ENCODE measurements around the gene BACH2. TPM values are rescaled to one million over a fixed set of nuclear protein-coding genes. Genes with fewer than 3 reads are reported as not detected.

The BACH2 gene
- total and polyA plus RNA-seq, 4 donors = 11.0 to 16.7 (median 12.9) TPM

- WGBS (ENCODE audit: insufficient coverage) = 67% methylated on average over 1 of the region's 6 CpGs
- no peaks in the 10 kb centered on the region for H3K27me3 ChIP-seq (ENCODE audit: control insufficient read depth, insufficient read depth, low read length)
These were observed 27.1 kb upstream of the BACH2 start for GRCh38 chr6:90323706-90324105.

DNA sequence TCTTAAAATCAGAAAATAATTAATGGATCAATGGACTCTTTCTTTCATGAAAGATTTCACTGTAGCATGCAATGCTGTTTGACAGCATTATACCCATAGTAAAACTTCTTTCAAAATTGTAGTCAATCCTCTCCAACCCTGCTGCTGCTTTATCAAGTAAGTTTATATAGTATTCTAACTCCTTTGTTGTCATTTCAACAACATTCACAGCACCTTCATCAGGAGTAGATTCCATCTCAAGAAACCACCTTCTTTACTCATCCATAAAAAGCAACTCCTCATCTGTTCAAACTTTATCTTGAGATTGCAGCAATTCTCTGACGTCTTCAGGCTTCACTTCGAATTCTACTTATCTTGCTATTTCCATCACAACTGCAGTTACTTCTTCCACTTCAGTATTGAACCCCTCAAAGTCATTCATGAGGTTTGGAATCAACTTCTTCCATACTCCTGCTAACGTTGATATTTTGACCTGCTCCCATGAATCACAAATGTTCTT is 26.4 kb upstream of the BACH2 start:
- Histone ChIP-seq H3K36me3 (ENCODE audit: control insufficient read depth, insufficient read depth, low read length) (no peaks in the 10 kb centered on the region), H3K4me3 (ENCODE audit: low read depth, low read length) (no peak overlapping the region), H3K27ac (ENCODE audit: low read depth, low read length) (no peak overlapping the region), H3K9me3 (ENCODE audit: control insufficient read depth, insufficient read depth, low read length) (no peaks in the 10 kb centered on the region), H3K4me1 (ENCODE audit: control insufficient read depth, insufficient read depth, low read length) (no peaks in the 10 kb centered on the region), H3K27me3 (ENCODE audit: control insufficient read depth, insufficient read depth, low read length) (no peaks in the 10 kb centered on the region)
- no peak for DNase-seq (ENCODE audit: low read depth in 4 of 6, low spot score in 6 of 6)
- 88% methylated on average over 3 of the region's 3 CpGs for WGBS (ENCODE audit: insufficient coverage)

More at GRCh38 chr6:90323706-90324105, 27.1 kb upstream of the BACH2 start:
- Histone ChIP-seq H3K36me3 (ENCODE audit: control insufficient read depth, insufficient read depth, low read length) (no peaks in the 10 kb centered on the region), H3K27ac (ENCODE audit: low read depth, low read length) (no peak overlapping the region), H3K9me3 (ENCODE audit: control insufficient read depth, insufficient read depth, low read length) (no peaks in the 10 kb centered on the region), H3K4me3 (ENCODE audit: low read depth, low read length) (no peak overlapping the region), H3K4me1 (ENCODE audit: control insufficient read depth, insufficient read depth, low read length) (no peaks in the 10 kb centered on the region)
- no peak for DNase-seq (ENCODE audit: low read depth in 4 of 6, low spot score in 6 of 6)

- Histone ChIP-seq H3K4me1 (ENCODE audit: control insufficient read depth, insufficient read depth, low read length) (no peaks in the 10 kb centered on the region), H3K36me3 (ENCODE audit: control insufficient read depth, insufficient read depth, low read length) (no peaks in the 10 kb centered on the region), H3K4me3 (ENCODE audit: low read depth, low read length) (no peak overlapping the region), H3K9me3 (ENCODE audit: control insufficient read depth, insufficient read depth, low read length) (no peaks in the 10 kb centered on the region), H3K27ac (ENCODE audit: low read depth, low read length) (no peak overlapping the region), H3K27me3 (ENCODE audit: control insufficient read depth, insufficient read depth, low read length) (no peaks in the 10 kb centered on the region)
- 96% methylated on average over 2 of the region's 6 CpGs for WGBS (ENCODE audit: insufficient coverage)
- peak in 1 of 6 donors; percentile 58 for DNase-seq (ENCODE audit: low read depth in 4 of 6, low spot score in 6 of 6)
These were observed 23.5 kb upstream of the BACH2 start for GRCh38 chr6:90319979-90320685.

- Histone ChIP-seq H3K4me3 (ENCODE audit: low read depth, low read length) (no peak overlapping the region), H3K36me3 (ENCODE audit: control insufficient read depth, insufficient read depth, low read length) (no peaks in the 10 kb centered on the region), H3K27me3 (ENCODE audit: control insufficient read depth, insufficient read depth, low read length) (no peaks in the 10 kb centered on the region), H3K27ac (ENCODE audit: low read depth, low read length) (no peak overlapping the region), H3K4me1 (ENCODE audit: control insufficient read depth, insufficient read depth, low read length) (no peaks in the 10 kb centered on the region), H3K9me3 (ENCODE audit: control insufficient read depth, insufficient read depth, low read length) (no peaks in the 10 kb centered on the region)
- DNase-seq (ENCODE audit: low read depth in 4 of 6, low spot score in 6 of 6) = no peak
- WGBS (ENCODE audit: insufficient coverage) = 56% methylated on average over 1 of the region's 1 CpG
These were observed 22.4 kb upstream of the BACH2 start for GRCh38 chr6:90319044-90319443.

DNA sequence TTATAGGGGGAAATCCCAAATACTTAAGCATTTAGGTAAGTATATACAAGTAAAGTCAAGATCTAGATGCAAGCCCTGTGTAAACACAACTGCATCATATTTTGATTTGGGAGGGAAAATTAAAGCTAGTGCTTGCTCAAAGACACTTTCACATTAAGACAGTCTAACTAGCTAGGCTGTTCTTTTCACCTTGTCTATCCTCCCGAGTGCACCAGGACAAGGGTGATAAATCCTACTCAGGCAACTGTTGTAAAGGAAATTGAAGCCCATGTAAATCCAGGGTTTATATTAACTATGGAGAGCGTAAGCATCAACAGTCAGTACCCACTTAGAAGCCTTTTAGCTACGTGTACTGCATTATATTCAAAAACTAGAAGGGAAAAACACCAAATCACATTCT is 19.3 kb upstream of the BACH2 start:
- no peaks in the 10 kb centered on the region for H3K4me1 ChIP-seq (ENCODE audit: control insufficient read depth, insufficient read depth, low read length)
- WGBS (ENCODE audit: insufficient coverage) = no CpG with 5 or more reads among the region's 3 CpGs
- DNase-seq (ENCODE audit: low read depth in 4 of 6, low spot score in 6 of 6) = no peak
- no peaks in the 10 kb centered on the region for H3K36me3 ChIP-seq (ENCODE audit: control insufficient read depth, insufficient read depth, low read length)
- no peak overlapping the region for H3K4me3 ChIP-seq (ENCODE audit: low read depth, low read length)
- H3K27ac ChIP-seq (ENCODE audit: low read depth, low read length) = no peak overlapping the region
- H3K9me3 ChIP-seq (ENCODE audit: control insufficient read depth, insufficient read depth, low read length) = no peaks in the 10 kb centered on the region
- H3K27me3 ChIP-seq (ENCODE audit: control insufficient read depth, insufficient read depth, low read length) = no peaks in the 10 kb centered on the region

DNA sequence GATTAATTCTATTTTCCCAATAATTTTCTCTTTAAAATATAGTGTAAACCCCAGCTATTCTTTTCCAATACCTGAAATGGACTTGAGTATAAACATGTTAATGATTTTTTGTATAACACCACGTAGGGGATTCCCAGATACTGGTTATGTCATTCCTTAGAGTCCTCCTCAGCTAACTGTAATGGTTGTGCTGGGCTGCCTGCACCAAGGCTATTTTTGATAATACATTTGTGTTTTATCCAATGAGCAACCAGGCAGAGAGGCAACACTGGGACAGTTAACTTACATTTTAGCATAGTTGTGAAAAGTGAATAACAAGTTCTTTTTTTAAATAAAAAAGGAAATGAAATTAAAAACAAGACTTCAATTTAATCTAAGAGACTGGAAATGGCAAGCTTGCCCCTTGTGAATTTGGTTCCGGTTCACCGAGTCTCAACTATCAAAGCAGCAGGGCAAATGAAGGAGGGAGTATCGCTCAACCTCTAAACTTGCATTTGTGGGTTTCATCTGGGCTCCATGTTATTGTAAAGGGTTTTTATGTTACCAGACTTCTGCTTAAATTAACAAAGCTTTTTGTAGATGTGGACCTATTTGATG is 18.8 kb upstream of the BACH2 start:
- Histone ChIP-seq H3K27ac (ENCODE audit: low read depth, low read length) (no peak overlapping the region), H3K4me1 (ENCODE audit: control insufficient read depth, insufficient read depth, low read length) (no peaks in the 10 kb centered on the region), H3K27me3 (ENCODE audit: control insufficient read depth, insufficient read depth, low read length) (no peaks in the 10 kb centered on the region), H3K4me3 (ENCODE audit: low read depth, low read length) (no peak overlapping the region), H3K36me3 (ENCODE audit: control insufficient read depth, insufficient read depth, low read length) (no peaks in the 10 kb centered on the region), H3K9me3 (ENCODE audit: control insufficient read depth, insufficient read depth, low read length) (no peaks in the 10 kb centered on the region)
- DNase-seq (ENCODE audit: low read depth in 4 of 6, low spot score in 6 of 6) = peak in 1 of 6 donors; percentile 49
- WGBS (ENCODE audit: insufficient coverage) = 75% methylated on average over 2 of the region's 4 CpGs

GRCh38 chr6:90314514-90314913 is 17.9 kb upstream of the BACH2 start:
- Histone ChIP-seq H3K9me3 (ENCODE audit: control insufficient read depth, insufficient read depth, low read length) (no peaks in the 10 kb centered on the region), H3K4me1 (ENCODE audit: control insufficient read depth, insufficient read depth, low read length) (no peaks in the 10 kb centered on the region), H3K27me3 (ENCODE audit: control insufficient read depth, insufficient read depth, low read length) (no peaks in the 10 kb centered on the region), H3K36me3 (ENCODE audit: control insufficient read depth, insufficient read depth, low read length) (no peaks in the 10 kb centered on the region), H3K27ac (ENCODE audit: low read depth, low read length) (no peak overlapping the region), H3K4me3 (ENCODE audit: low read depth, low read length) (no peak overlapping the region)
- no peak for DNase-seq (ENCODE audit: low read depth in 4 of 6, low spot score in 6 of 6)
- WGBS (ENCODE audit: insufficient coverage) = 93% methylated on average over 3 of the region's 4 CpGs

GRCh38 chr6:90311569-90311968 is 14.9 kb upstream of the BACH2 start:
- Histone ChIP-seq H3K27ac (ENCODE audit: low read depth, low read length) (no peak overlapping the region), H3K4me3 (ENCODE audit: low read depth, low read length) (no peak overlapping the region), H3K27me3 (ENCODE audit: control insufficient read depth, insufficient read depth, low read length) (no peaks in the 10 kb centered on the region), H3K9me3 (ENCODE audit: control insufficient read depth, insufficient read depth, low read length) (no peaks in the 10 kb centered on the region), H3K4me1 (ENCODE audit: control insufficient read depth, insufficient read depth, low read length) (no peaks in the 10 kb centered on the region), H3K36me3 (ENCODE audit: control insufficient read depth, insufficient read depth, low read length) (no peaks in the 10 kb centered on the region)
- WGBS (ENCODE audit: insufficient coverage) = no CpG with 5 or more reads among the region's 4 CpGs
- DNase-seq (ENCODE audit: low read depth in 4 of 6, low spot score in 6 of 6) = no peak

DNA sequence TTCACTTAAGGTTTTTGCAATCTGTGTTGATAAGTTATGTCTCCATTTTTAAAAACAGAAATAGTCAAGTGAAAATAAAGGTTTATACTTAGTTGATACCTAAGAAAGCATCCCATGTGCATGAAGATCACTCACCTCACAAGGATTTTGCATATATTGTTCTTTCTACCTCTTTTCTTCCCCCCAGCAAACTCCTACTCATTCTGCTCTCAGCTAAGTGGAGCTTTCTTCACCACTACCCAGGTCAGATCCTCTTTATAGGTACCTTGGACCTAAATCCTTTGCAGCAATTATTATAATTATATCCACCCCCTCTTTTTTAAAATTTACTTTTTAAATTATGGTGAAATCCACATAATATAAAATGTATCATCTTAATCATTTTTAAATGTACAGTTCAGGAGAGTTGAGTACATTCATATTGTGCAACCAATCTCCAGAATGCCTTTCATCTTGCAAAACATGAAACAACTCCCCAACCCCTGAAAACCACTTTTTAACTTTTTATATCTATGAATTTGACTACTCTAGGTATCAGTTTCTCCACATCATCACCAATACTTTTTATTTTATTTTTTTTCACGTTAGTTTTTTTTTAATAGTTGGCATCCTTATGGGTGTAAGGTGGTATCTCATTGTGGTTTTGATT is 9.3 kb upstream of the BACH2 start:
- Histone ChIP-seq H3K27ac (ENCODE audit: low read depth, low read length) (no peak overlapping the region), H3K9me3 (ENCODE audit: control insufficient read depth, insufficient read depth, low read length) (no peaks in the 10 kb centered on the region), H3K27me3 (ENCODE audit: control insufficient read depth, insufficient read depth, low read length) (no peaks in the 10 kb centered on the region), H3K36me3 (ENCODE audit: control insufficient read depth, insufficient read depth, low read length) (no peaks in the 10 kb centered on the region), H3K4me1 (ENCODE audit: control insufficient read depth, insufficient read depth, low read length) (no peaks in the 10 kb centered on the region), H3K4me3 (ENCODE audit: low read depth, low read length) (no peak overlapping the region)
- WGBS (ENCODE audit: insufficient coverage) = no CpG with 5 or more reads among the region's 1 CpG
- no peak for DNase-seq (ENCODE audit: low read depth in 4 of 6, low spot score in 6 of 6)

All from spinal cord (tissue), 10 donors.